ENCODE measurements around the gene OSR1. TPM values are rescaled to one million over a fixed set of nuclear protein-coding genes. Genes with fewer than 3 reads are reported as not detected.

Gene OSR1
- total and polyA plus RNA-seq, 4 donors = 3.9 to 138 (median 32.7) TPM

DNA sequence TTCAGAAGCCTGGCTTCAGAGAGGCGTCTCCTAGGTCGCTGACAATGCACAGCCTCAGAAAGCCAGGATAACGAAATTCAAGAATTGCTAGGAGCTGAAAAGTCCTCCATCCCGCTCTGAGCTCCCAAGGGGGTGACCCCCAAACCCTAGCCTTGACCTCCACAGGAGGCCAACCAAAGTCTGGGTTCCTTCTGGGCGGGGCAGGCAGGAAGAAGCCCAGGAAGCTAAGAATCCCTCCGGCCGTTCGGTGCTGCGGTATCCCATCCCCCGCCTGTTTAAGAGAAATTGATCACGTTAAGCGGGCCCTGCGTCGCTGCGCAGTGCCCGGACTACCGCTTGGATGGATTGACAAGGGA, 2.5 kb upstream of the OSR1 start:
- Histone ChIP-seq H3K4me1 (ENCODE audit: control insufficient read depth, insufficient read depth, low read length) (peaks cover 52% of the 10 kb centered on the region), H3K36me3 (ENCODE audit: control insufficient read depth, insufficient read depth, low read length) (no peaks in the 10 kb centered on the region), H3K9me3 (ENCODE audit: control insufficient read depth, insufficient read depth, low read length) (no peaks in the 10 kb centered on the region), H3K4me3 (ENCODE audit: low read depth, low read length) (peak overlapping the region; percentile 55), H3K27ac (ENCODE audit: low read depth, low read length) (no peak overlapping the region), H3K27me3 (ENCODE audit: control insufficient read depth, insufficient read depth, low read length) (peaks cover 92% of the 10 kb centered on the region)
- DNase-seq (ENCODE audit: low read depth in 4 of 6, low spot score in 6 of 6) = no peak
- 16% methylated on average over 17 of the region's 17 CpGs for WGBS (ENCODE audit: insufficient coverage)

DNA sequence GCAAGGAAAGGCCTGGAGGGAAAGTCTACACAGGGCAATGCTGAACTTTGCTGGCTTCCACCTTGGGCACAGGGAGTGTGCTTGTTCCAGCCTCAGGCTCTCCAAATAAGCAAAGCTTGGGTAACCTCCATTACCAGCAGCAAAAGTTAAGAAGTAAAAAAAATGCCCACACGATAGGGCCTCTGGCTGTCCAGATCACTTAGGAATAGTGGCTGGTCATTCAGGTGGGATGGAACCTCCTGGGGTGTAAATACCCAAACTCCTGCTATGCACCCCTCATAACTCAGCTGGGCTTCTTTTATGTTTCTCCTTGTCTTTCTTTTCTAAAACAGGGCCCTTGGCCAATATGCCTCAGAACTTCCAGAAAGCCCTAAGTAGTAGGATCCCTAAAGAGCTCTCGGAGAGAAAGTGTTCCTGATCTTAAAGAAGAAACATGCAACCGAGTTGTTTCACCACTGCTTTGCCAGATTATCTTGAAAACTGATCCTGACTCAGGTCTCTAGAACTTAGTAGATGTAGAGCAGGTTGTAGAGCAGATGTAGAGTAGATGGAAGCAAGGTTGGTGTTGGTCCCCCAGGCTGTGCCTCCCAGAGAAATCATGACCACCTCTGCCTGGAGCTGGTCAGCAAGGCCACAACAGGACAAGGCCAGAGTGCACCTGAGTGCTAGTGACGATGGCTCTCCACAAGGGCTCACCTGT, 2.0 kb upstream of the OSR1 start:
- Histone ChIP-seq H3K4me1 (ENCODE audit: control insufficient read depth, insufficient read depth, low read length) (peaks cover 54% of the 10 kb centered on the region), H3K36me3 (ENCODE audit: control insufficient read depth, insufficient read depth, low read length) (no peaks in the 10 kb centered on the region), H3K27ac (ENCODE audit: low read depth, low read length) (no peak overlapping the region), H3K4me3 (ENCODE audit: low read depth, low read length) (no peak overlapping the region), H3K27me3 (ENCODE audit: control insufficient read depth, insufficient read depth, low read length) (peaks cover 96% of the 10 kb centered on the region), H3K9me3 (ENCODE audit: control insufficient read depth, insufficient read depth, low read length) (no peaks in the 10 kb centered on the region)
- peak in 2 of 6 donors; percentile 39 to 40 for DNase-seq (ENCODE audit: low read depth in 4 of 6, low spot score in 6 of 6)
- 62% methylated on average over 4 of the region's 4 CpGs for WGBS (ENCODE audit: insufficient coverage)

DNA sequence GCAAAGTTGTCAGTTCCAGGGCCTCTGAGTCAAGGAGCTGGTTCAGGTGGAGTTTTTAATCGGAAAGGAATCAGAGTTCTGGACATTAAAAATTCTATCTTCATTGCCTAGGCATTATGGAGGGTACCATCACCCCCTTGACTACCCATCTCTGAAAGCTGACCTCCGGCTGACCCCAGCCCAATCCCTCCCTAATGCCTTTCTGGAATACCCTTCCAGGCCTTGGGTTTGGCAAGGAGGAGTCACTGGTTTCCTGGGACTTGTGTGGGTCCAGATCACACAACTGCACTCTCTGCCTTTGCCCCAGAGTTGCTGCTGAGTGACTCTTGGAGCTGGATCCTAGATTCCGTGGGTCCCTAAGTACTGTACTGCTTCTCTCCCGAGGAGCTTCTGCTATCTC, 1.0 kb upstream of the OSR1 start:
- WGBS (ENCODE audit: insufficient coverage) = 71% methylated on average over 1 of the region's 4 CpGs
- Histone ChIP-seq H3K4me1 (ENCODE audit: control insufficient read depth, insufficient read depth, low read length) (peaks cover 54% of the 10 kb centered on the region), H3K4me3 (ENCODE audit: low read depth, low read length) (no peak overlapping the region), H3K36me3 (ENCODE audit: control insufficient read depth, insufficient read depth, low read length) (no peaks in the 10 kb centered on the region), H3K27ac (ENCODE audit: low read depth, low read length) (no peak overlapping the region), H3K27me3 (ENCODE audit: control insufficient read depth, insufficient read depth, low read length) (peaks cover 99% of the 10 kb centered on the region), H3K9me3 (ENCODE audit: control insufficient read depth, insufficient read depth, low read length) (no peaks in the 10 kb centered on the region)
- DNase-seq (ENCODE audit: low read depth in 4 of 6, low spot score in 6 of 6) = peak in 1 of 6 donors; percentile 7

DNA sequence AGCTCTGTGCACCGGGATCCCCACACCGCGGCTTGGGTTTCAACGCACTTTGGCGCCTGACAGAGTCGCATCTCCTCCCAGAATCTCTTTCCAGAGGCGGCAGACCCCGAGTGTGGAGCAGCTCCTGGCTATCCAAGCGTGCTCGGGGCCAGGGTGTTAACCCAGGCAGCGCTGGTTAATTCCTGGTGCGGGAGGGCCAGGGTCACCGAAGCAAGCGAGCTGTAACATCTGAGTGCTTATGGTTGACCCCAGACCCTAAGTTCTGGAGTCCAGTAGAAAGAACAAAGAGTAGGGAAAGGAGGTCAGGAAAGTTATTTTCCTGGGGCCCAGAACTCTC, 566 bp upstream of the OSR1 start:
- peaks cover 99% of the 10 kb centered on the region for H3K27me3 ChIP-seq (ENCODE audit: control insufficient read depth, insufficient read depth, low read length)
- H3K9me3 ChIP-seq (ENCODE audit: control insufficient read depth, insufficient read depth, low read length) = no peaks in the 10 kb centered on the region
- 8% methylated on average over 13 of the region's 14 CpGs for WGBS (ENCODE audit: insufficient coverage)
- H3K4me1 ChIP-seq (ENCODE audit: control insufficient read depth, insufficient read depth, low read length) = peaks cover 54% of the 10 kb centered on the region
- H3K4me3 ChIP-seq (ENCODE audit: low read depth, low read length) = peak overlapping the region; percentile 43
- H3K36me3 ChIP-seq (ENCODE audit: control insufficient read depth, insufficient read depth, low read length) = no peaks in the 10 kb centered on the region
- peak overlapping the region; percentile 16 for H3K27ac ChIP-seq (ENCODE audit: low read depth, low read length)
- no peak for DNase-seq (ENCODE audit: low read depth in 4 of 6, low spot score in 6 of 6)

DNA sequence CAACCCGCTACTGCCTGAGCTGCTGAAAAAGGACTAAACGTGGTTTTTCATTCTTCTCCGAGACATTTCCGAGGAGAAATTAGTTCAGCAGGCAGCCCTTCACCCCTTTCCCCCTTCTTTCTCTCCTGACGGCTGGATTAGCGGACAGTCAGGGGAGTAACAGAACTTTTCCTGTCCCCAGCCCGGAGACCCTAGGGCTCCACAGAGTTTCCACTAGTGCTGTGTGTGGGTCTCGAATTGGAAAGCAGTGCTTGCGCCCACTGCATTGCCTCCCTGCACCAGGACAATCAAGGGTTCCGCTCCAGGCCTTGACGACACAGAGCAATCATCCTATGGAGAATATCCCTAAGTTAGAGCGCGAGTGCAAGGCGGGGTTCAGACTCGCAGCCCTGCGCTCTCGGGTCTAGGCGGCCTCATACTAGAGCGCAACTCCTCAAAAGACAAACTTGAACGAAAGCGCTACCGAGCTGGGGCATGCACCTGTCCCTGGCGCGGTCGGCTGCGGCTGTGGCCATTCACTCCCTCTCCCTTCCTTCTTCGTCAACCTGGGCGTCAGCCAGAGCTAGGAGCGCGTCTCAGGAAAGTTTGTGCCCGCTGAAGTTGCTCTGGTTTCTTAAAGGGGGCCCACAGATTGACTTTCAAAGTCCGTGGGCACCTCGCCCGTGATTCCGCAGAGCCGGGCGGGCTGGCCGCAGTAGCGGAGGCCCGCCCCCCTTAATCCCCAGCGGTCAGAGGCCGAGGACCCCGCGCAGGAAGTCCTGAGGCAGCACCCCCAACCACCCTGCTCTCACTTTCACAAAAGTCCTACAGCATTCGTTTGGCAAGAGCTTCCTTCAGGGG, 801 bp downstream of the OSR1 start:
- Histone ChIP-seq H3K27ac (ENCODE audit: low read depth, low read length) (peak overlapping the region; percentile 26), H3K36me3 (ENCODE audit: control insufficient read depth, insufficient read depth, low read length) (no peaks in the 10 kb centered on the region), H3K27me3 (ENCODE audit: control insufficient read depth, insufficient read depth, low read length) (peaks cover 99% of the 10 kb centered on the region), H3K4me1 (ENCODE audit: control insufficient read depth, insufficient read depth, low read length) (peaks cover 50% of the 10 kb centered on the region), H3K9me3 (ENCODE audit: control insufficient read depth, insufficient read depth, low read length) (peaks cover under 1% of the 10 kb centered on the region), H3K4me3 (ENCODE audit: low read depth, low read length) (peak overlapping the region; percentile 60)
- peak in 1 of 6 donors; percentile 52 for DNase-seq (ENCODE audit: low read depth in 4 of 6, low spot score in 6 of 6)
- under 1% methylated on average over 42 of the region's 45 CpGs for WGBS (ENCODE audit: insufficient coverage)

DNA sequence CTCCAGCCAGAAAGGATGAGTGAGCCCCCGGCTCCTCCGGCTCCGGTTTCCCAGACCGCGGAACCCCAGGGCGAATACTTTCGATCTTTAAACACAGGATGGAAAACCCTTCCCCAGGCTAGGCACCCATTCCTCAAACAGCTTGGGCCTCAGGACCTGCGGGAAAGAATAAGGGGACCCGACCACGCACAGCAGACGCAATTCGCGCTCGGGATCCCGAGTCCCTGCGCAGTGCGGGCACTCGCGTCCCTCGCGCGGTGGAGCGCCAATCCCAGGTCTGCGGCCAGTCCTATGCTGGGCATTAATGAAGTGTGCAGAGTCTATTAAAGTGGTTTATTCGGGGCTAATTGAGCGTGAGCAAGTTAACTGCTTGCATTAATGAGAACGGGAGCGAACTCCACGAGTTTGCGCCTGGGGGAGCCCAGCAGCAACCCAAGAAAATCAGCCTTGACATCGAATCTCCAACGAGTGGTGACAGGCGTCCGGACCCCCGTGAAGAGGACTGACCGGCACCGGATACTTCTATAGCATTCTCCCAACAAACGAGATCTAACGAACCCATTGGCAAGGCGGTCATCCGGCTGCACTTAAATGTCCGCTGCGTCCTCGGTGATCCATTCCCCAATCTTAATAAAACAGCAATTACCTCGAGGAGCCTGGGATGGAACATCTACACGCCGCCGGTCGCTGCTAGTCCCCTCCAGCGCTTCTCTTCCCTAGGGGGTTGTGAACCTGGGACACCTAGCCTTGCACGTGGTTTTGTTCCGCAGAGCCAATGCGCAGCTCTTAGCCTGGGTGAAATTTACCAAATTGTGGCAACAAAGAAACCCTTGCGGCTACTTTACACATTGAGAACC, 1.6 kb downstream of the OSR1 start:
- H3K4me1 ChIP-seq (ENCODE audit: control insufficient read depth, insufficient read depth, low read length) = peaks cover 54% of the 10 kb centered on the region
- peaks cover 99% of the 10 kb centered on the region for H3K27me3 ChIP-seq (ENCODE audit: control insufficient read depth, insufficient read depth, low read length)
- WGBS (ENCODE audit: insufficient coverage) = under 1% methylated on average over 54 of the region's 54 CpGs
- peak overlapping the region; percentile 60 for H3K4me3 ChIP-seq (ENCODE audit: low read depth, low read length)
- peaks cover 2% of the 10 kb centered on the region for H3K9me3 ChIP-seq (ENCODE audit: control insufficient read depth, insufficient read depth, low read length)
- H3K36me3 ChIP-seq (ENCODE audit: control insufficient read depth, insufficient read depth, low read length) = no peaks in the 10 kb centered on the region
- DNase-seq (ENCODE audit: low read depth in 4 of 6, low spot score in 6 of 6) = peak in 2 of 6 donors; percentile 56 to 70
- H3K27ac ChIP-seq (ENCODE audit: low read depth, low read length) = peak overlapping the region; percentile 64

DNA sequence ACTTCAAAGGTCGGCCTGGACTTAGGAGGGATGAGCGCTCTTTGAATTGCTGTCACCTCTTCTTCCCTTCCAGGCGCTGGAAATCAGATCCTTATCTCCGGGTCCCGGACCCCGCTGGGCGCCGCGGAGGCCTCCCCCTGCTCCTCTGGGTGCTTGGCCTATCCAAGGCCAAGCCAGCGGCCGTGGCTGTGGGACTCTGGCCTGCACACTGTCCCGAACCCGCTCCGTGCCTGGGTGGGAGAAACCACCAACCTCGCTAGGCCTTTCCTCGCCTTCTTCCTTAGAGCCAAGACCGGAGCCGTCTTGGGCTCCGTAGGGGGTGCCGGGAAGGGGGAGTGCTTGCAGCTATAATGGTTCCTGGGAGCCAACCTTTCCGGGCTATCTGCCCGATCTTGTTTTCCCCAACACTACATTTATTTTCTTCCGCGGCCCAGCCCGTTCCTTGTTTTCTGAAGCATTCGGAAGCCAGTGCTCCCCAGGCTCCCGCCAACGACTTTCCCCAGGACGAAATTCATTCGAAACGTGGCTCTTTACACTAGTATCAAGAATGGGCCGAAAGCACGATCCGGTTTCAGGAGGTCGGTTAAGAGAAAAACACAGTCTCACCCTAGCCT, 2.4 kb downstream of the OSR1 start:
- WGBS (ENCODE audit: insufficient coverage) = 16% methylated on average over 34 of the region's 35 CpGs
- peaks cover 2% of the 10 kb centered on the region for H3K9me3 ChIP-seq (ENCODE audit: control insufficient read depth, insufficient read depth, low read length)
- H3K4me1 ChIP-seq (ENCODE audit: control insufficient read depth, insufficient read depth, low read length) = peaks cover 54% of the 10 kb centered on the region
- H3K4me3 ChIP-seq (ENCODE audit: low read depth, low read length) = peak overlapping the region; percentile 60
- no peaks in the 10 kb centered on the region for H3K36me3 ChIP-seq (ENCODE audit: control insufficient read depth, insufficient read depth, low read length)
- H3K27ac ChIP-seq (ENCODE audit: low read depth, low read length) = peak overlapping the region; percentile 64
- H3K27me3 ChIP-seq (ENCODE audit: control insufficient read depth, insufficient read depth, low read length) = peaks cover 99% of the 10 kb centered on the region
- DNase-seq (ENCODE audit: low read depth in 4 of 6, low spot score in 6 of 6) = peak in 1 of 6 donors; percentile 48

DNA sequence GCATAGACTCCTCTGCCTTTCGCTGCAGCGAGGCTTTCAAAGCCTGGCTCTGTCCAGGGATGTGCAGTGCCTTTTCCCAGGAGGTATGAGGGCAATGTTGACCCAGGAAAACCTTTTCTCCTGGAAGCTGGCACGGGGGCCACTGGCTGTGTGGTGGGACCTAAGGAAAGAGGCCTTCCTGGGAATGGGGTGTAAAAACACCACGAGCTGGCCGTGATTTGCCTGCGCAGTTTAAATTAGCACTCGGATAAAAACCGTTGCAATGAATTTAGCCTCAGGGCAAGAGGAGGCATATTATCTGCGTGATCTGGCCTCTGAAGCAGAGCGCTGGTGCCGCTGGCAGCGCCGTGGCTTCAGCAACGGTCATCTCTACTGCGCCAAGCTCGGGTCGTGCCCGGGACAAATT, 3.0 kb downstream of the OSR1 start:
- 31% methylated on average over 18 of the region's 18 CpGs for WGBS (ENCODE audit: insufficient coverage)
- Histone ChIP-seq H3K4me3 (ENCODE audit: low read depth, low read length) (peak overlapping the region; percentile 60), H3K36me3 (ENCODE audit: control insufficient read depth, insufficient read depth, low read length) (no peaks in the 10 kb centered on the region), H3K27me3 (ENCODE audit: control insufficient read depth, insufficient read depth, low read length) (peaks cover 99% of the 10 kb centered on the region), H3K4me1 (ENCODE audit: control insufficient read depth, insufficient read depth, low read length) (peaks cover 58% of the 10 kb centered on the region), H3K9me3 (ENCODE audit: control insufficient read depth, insufficient read depth, low read length) (peaks cover 2% of the 10 kb centered on the region), H3K27ac (ENCODE audit: low read depth, low read length) (peak overlapping the region; percentile 64)
- peak in 1 of 6 donors; percentile 10 for DNase-seq (ENCODE audit: low read depth in 4 of 6, low spot score in 6 of 6)

DNA sequence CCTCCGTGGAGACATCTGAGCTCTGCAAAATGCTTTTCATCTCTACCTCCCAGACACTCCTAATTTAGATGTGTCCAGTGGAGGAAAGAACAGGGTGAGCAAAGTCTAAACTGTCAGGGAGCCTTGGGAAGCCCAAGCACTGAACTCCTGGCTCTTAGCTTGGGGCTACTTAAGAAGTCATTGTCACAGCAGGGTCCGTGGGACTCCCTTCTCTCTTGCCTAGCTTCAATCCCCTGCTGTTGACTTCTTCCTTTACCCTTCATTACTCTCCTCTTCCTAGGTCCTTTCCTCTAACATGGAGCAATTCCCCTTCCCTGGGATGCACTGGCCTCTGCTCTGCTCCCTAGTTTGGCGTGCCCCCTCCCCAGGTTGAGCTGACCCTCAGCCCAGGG, 3.4 kb downstream of the OSR1 start:
- peaks cover 62% of the 10 kb centered on the region for H3K4me1 ChIP-seq (ENCODE audit: control insufficient read depth, insufficient read depth, low read length)
- peak overlapping the region; percentile 64 for H3K27ac ChIP-seq (ENCODE audit: low read depth, low read length)
- H3K4me3 ChIP-seq (ENCODE audit: low read depth, low read length) = peak overlapping the region; percentile 60
- H3K36me3 ChIP-seq (ENCODE audit: control insufficient read depth, insufficient read depth, low read length) = no peaks in the 10 kb centered on the region
- H3K9me3 ChIP-seq (ENCODE audit: control insufficient read depth, insufficient read depth, low read length) = peaks cover 2% of the 10 kb centered on the region
- H3K27me3 ChIP-seq (ENCODE audit: control insufficient read depth, insufficient read depth, low read length) = peaks cover 99% of the 10 kb centered on the region
- no peak for DNase-seq (ENCODE audit: low read depth in 4 of 6, low spot score in 6 of 6)
- 23% methylated on average over 2 of the region's 3 CpGs for WGBS (ENCODE audit: insufficient coverage)

Data from spinal cord (tissue), 10 donors.